Measurements from ENCODE around the gene NHSL1.

NHSL1 gene

GRCh38 chr6:138418118-138418742 is 81.1 kb downstream of the NHSL1 start:
- Mint-ChIP-seq H3K4me1 (no peaks in the 10 kb centered on the region), H3K36me3 (ENCODE audit: low read depth) (peaks cover 64% of the 10 kb centered on the region), H3K9me3 (peaks cover 4% of the 10 kb centered on the region), H3K27me3 (ENCODE audit: low read depth, poor library complexity) (peaks cover 2% of the 10 kb centered on the region), H3K4me3 (no peak overlapping the region), H3K27ac (no peak overlapping the region)
- TF ChIP-seq CTCF (IDR thresholded peaks at IDR 0.05), result no peak
- no peak for DNase-seq

- H3K36me3 Mint-ChIP-seq (ENCODE audit: low read depth), result peaks cover 67% of the 10 kb centered on the region
- DNase-seq, result no peak
- H3K4me3 Mint-ChIP-seq, result no peak overlapping the region
- no peak overlapping the region for H3K27ac Mint-ChIP-seq
- H3K9me3 Mint-ChIP-seq, result peaks cover 4% of the 10 kb centered on the region
- no peaks in the 10 kb centered on the region for H3K4me1 Mint-ChIP-seq
- H3K27me3 Mint-ChIP-seq (ENCODE audit: low read depth, poor library complexity), result peaks cover 2% of the 10 kb centered on the region
- no peak for TF ChIP-seq CTCF (IDR thresholded peaks at IDR 0.05)
Observed at GRCh38 chr6:138417493-138418117, 81.7 kb downstream of the NHSL1 start.

GRCh38 chr6:138416206-138416605 is 83.1 kb downstream of the NHSL1 start:
- no peak for TF ChIP-seq CTCF (IDR thresholded peaks at IDR 0.05)
- peaks cover 68% of the 10 kb centered on the region for H3K36me3 Mint-ChIP-seq (ENCODE audit: low read depth)
- peaks cover 4% of the 10 kb centered on the region for H3K9me3 Mint-ChIP-seq
- no peak overlapping the region for H3K4me3 Mint-ChIP-seq
- no peak overlapping the region for H3K27ac Mint-ChIP-seq
- H3K4me1 Mint-ChIP-seq, result no peaks in the 10 kb centered on the region
- DNase-seq, result no peak
- H3K27me3 Mint-ChIP-seq (ENCODE audit: low read depth, poor library complexity), result peaks cover 2% of the 10 kb centered on the region

- Mint-ChIP-seq H3K9me3 (peaks cover 4% of the 10 kb centered on the region), H3K27ac (no peak overlapping the region), H3K27me3 (ENCODE audit: low read depth, poor library complexity) (peaks cover 2% of the 10 kb centered on the region), H3K36me3 (ENCODE audit: low read depth) (peaks cover 64% of the 10 kb centered on the region), H3K4me3 (no peak overlapping the region), H3K4me1 (no peaks in the 10 kb centered on the region)
- TF ChIP-seq CTCF (IDR thresholded peaks at IDR 0.05), result no peak
- DNase-seq, result no peak
Observed at GRCh38 chr6:138415125-138415524, 84.2 kb downstream of the NHSL1 start.

GRCh38 chr6:138410972-138411880 is 88.1 kb downstream of the NHSL1 start:
- Mint-ChIP-seq H3K4me3 (no peak overlapping the region), H3K9me3 (no peaks in the 10 kb centered on the region), H3K36me3 (ENCODE audit: low read depth) (peaks cover 68% of the 10 kb centered on the region), H3K27me3 (ENCODE audit: low read depth, poor library complexity) (peaks cover 2% of the 10 kb centered on the region), H3K27ac (peak overlapping the region; percentile 2), H3K4me1 (peaks cover 2% of the 10 kb centered on the region)
- no peak for TF ChIP-seq CTCF (IDR thresholded peaks at IDR 0.05)
- DNase-seq, result no peak

All from nephron progenitor cell (in vitro differentiated cells).